Measurements from ENCODE around the gene IL36RN. TPM values are rescaled to one million over a fixed set of nuclear protein-coding genes. Genes with fewer than 3 reads are reported as not detected.

IL36RN gene
- total RNA-seq, 1 donor from 2014 or later = not detected

DNA sequence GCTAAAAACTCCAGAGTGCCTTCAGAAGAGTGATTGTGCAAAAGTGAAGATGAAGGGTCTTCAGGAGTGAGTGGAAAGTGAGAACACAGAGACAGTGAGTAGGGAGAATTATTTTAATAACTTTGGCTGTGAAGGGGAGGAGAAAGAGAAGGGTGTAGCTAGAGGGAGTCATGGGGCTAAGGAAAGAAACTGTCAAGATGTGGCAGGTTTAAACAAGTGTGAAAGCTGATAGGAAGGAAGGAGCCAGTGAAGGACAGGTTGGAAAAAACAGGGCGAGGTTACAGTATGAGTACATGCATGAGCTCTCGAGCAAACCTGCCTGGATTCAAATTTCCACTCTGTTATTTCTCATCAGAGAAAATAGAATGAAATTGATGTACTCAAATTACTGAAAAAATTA is 26.5 kb downstream of the IL36RN start:
- TF ChIP-seq, protein P1, sequence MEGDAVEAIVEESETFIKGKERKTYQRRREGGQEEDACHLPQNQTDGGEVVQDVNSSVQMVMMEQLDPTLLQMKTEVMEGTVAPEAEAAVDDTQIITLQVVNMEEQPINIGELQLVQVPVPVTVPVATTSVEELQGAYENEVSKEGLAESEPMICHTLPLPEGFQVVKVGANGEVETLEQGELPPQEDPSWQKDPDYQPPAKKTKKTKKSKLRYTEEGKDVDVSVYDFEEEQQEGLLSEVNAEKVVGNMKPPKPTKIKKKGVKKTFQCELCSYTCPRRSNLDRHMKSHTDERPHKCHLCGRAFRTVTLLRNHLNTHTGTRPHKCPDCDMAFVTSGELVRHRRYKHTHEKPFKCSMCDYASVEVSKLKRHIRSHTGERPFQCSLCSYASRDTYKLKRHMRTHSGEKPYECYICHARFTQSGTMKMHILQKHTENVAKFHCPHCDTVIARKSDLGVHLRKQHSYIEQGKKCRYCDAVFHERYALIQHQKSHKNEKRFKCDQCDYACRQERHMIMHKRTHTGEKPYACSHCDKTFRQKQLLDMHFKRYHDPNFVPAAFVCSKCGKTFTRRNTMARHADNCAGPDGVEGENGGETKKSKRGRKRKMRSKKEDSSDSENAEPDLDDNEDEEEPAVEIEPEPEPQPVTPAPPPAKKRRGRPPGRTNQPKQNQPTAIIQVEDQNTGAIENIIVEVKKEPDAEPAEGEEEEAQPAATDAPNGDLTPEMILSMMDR (IDR thresholded peaks at IDR 0.05) = no peak
- no peaks in the 10 kb centered on the region for H3K36me3 ChIP-seq
- H3K27me3 ChIP-seq = no peaks in the 10 kb centered on the region
- H3K27ac ChIP-seq = no peak overlapping the region
- H3K4me1 ChIP-seq = no peaks in the 10 kb centered on the region
- intact Hi-C loops (cut with DNase I) = no loop called here
- DNase-seq (no peak), ATAC-seq (no peak)
- H3K9me3 ChIP-seq = no peaks in the 10 kb centered on the region
- H3K4me3 ChIP-seq = no peak overlapping the region

DNA sequence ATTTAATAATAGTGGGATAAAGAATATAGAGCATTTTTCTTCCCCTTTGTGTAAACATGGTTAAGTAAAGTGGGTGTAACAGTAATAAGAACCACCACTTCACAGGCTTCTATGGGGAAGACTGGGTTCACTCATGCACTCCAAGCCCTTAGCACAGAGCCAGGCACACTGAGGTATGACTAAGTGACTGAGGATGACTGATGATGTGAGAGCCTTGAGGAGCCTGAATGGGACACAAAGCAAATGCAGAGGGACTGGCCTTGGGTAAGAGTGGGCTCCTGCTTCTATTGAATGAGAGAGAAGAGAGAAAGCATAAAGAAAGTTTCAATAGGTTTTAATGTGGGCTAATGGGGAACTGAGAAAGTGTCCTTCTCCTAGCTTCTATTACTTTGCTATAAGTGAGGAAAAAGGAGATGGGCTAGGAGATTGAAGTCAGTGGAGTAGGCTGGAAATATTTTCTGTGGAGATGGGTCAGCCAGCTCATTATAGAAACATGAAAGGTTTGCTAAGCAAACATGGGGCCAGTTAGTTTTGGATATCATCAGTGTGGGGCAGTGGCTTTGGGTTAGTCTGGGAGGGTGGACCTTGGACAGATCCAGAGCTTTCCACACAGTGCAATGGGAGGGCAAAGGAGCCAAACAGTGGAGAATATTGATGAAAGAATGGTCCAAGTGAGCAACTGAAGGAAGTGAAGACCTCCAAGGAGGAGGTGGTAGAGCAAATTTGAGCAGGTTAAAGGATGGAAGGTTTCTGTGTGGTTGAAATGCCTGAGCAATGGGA is 29.4 kb downstream of the IL36RN start:
- Histone ChIP-seq H3K9me3 (no peaks in the 10 kb centered on the region), H3K36me3 (no peaks in the 10 kb centered on the region), H3K4me1 (no peaks in the 10 kb centered on the region), H3K4me3 (no peak overlapping the region), H3K27ac (no peak overlapping the region), H3K27me3 (no peaks in the 10 kb centered on the region)
- intact Hi-C loops (cut with DNase I) = no loop called here
- no peak for ATAC-seq
- TF ChIP-seq, protein P1 (IDR thresholded peaks at IDR 0.05) = no peak
- no peak for DNase-seq

DNA sequence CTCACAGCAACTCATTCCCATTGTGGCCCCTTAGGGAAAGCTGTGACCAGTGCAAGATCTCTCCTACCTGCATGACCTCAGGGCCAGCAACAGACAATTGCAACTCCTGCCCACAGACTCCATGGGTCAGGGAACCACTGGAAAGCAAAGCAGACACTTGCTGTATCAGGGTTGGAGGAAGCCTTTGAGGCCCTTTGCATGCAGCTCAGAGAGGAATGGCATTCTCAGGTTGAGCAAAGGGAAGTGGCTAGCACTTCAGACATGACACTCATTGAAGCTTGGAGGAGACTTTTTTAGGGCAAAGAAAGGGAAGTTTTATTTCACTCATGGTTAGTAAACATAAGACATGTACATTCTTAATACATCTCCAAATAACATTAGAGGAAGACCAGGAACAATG is 30.9 kb downstream of the IL36RN start:
- H3K27me3 ChIP-seq = no peaks in the 10 kb centered on the region
- TF ChIP-seq, protein P1 (IDR thresholded peaks at IDR 0.05) = no peak

DNA sequence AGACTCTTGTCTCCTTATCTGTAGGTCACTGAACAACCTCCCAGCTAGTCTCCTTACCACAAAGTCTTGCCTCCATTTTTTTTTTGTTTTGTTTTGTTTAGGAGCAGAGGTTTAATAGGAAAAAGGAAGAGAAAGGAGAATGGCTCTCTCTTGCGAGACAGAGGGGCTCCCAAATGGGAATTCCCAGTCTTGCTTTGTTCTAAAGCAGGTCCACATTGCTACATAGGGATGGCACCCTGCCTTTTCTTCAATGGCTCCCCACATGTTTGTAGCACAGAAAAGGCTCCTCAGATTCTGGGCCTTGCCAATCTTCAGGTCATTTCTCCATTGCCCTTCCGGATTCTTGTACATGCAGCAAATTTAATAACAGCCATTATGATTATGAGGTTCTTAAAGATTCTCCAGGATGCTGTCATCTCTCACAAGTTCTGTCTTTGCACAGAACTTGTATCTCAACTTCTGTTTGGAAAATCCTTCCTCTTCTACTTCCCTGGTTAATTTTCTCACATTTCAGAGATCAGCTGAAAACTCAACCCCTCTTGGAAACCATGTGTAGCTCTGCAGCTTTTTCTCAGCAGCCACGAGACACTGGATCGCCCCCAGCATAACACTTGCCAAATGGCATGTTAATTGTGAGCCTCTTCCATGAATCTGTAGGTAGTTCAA is 32.4 kb downstream of the IL36RN start:
- DNase-seq (no peak), ATAC-seq (no peak)
- no peaks in the 10 kb centered on the region for H3K36me3 ChIP-seq
- TF ChIP-seq, protein P1 (IDR thresholded peaks at IDR 0.05) = no peak
- intact Hi-C loops (cut with DNase I) = no loop called here
- no peak overlapping the region for H3K4me3 ChIP-seq
- no peaks in the 10 kb centered on the region for H3K27me3 ChIP-seq
- H3K27ac ChIP-seq = no peak overlapping the region
- H3K9me3 ChIP-seq = no peaks in the 10 kb centered on the region
- no peaks in the 10 kb centered on the region for H3K4me1 ChIP-seq

More for the DNA sequence above, 30.9 kb downstream of the IL36RN start:
- intact Hi-C loops (cut with DNase I) = no loop called here
- no peaks in the 10 kb centered on the region for H3K9me3 ChIP-seq
- DNase-seq (no peak), ATAC-seq (peak; percentile 59)
- no peak overlapping the region for H3K4me3 ChIP-seq
- no peak overlapping the region for H3K27ac ChIP-seq
- no peaks in the 10 kb centered on the region for H3K36me3 ChIP-seq
- H3K4me1 ChIP-seq = no peaks in the 10 kb centered on the region

DNA sequence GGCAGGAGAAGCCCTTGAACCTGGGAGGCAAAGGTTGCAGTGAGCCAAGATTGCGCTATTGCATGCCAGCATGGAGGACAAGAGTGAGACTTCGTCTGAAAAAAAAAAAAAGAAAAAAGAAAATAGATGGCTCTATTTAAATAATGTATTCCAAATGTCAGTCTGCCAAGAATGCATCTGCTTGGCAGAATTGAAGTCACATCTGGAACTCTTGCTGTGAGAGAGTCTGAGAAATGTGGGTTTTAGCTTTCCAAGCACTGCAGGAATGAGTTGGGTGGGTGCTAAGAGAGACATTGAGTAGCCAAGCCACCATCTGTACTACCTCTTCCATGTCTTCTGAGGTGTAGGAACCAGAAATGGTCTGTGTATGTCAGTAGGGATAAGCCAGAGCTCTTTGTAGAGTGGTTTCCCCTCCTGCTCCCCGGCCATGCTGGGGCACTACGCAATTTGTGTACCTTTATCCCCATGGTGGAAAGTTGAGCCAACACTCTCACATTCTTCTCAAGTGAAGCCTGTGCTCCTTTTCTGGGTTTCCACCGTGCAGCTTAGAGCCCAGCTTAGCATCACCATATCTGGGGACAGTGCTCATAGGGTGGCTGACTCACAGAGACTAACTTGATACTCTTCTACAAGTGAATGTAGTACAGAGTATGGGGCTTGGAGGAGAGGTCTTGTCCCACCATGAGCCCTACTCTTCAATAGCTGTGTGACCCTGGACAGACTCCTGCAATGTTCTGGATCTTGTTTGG is 34.0 kb downstream of the IL36RN start:
- intact Hi-C loops (cut with DNase I) = no loop called here
- no peak overlapping the region for H3K27ac ChIP-seq
- TF ChIP-seq, protein P1 (IDR thresholded peaks at IDR 0.05) = no peak
- no peak overlapping the region for H3K4me3 ChIP-seq
- H3K27me3 ChIP-seq = no peaks in the 10 kb centered on the region
- no peaks in the 10 kb centered on the region for H3K9me3 ChIP-seq
- DNase-seq (no peak), ATAC-seq (no peak)
- no peaks in the 10 kb centered on the region for H3K4me1 ChIP-seq
- no peaks in the 10 kb centered on the region for H3K36me3 ChIP-seq
